ENCODE data around the gene TNRC18.

Gene TNRC18

GRCh38 chr7:5435291-5436002 is 11.8 kb upstream of the TNRC18 start:
- Histone ChIP-seq H3K9ac (ENCODE audit: low read depth, low read length) (no peak overlapping the region), H3K4me2 (ENCODE audit: low read length) (no peak overlapping the region), H3K4me3 (ENCODE audit: low read length) (no peak overlapping the region), H3K36me3 (ENCODE audit: insufficient read depth, low read length) (peaks cover 9% of the 10 kb centered on the region), H3K27me3 (ENCODE audit: control insufficient read depth, insufficient read depth, low read length) (no peaks in the 10 kb centered on the region), H3K9me3 (replicated peaks; ENCODE audit: low read length) (no peaks in the 10 kb centered on the region), H3K4me1 (ENCODE audit: control insufficient read depth, insufficient read depth, low read length) (no peaks in the 10 kb centered on the region)

DNA sequence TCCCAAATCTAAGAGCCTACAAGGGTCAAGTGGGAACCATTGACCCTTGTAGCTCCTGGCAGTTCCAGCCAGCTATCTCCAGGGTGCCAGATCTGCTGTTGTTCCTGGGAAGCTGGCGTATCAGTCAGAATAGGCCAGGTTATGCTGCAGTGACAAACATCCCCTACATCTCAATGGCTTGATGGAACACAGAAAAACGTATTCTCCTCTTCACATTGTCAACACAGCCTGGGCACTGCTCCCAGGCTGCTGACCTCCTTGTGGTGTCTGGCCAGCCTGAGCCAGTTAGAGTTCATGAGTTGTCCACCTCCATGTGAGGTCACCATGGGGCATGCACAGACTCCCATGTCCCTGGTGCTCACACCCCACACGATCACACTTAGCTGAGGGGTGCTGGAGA is 9.5 kb upstream of the TNRC18 start:
- H3K4me2 ChIP-seq (ENCODE audit: low read length): no peak overlapping the region
- no peak overlapping the region for H3K4me3 ChIP-seq (ENCODE audit: low read length)
- no peaks in the 10 kb centered on the region for H3K9me3 ChIP-seq (replicated peaks; ENCODE audit: low read length)
- H3K4me1 ChIP-seq (ENCODE audit: control insufficient read depth, insufficient read depth, low read length): peaks cover 21% of the 10 kb centered on the region
- H3K9ac ChIP-seq (ENCODE audit: low read depth, low read length): no peak overlapping the region
- H3K36me3 ChIP-seq (ENCODE audit: insufficient read depth, low read length): peaks cover 9% of the 10 kb centered on the region
- H3K27me3 ChIP-seq (ENCODE audit: control insufficient read depth, insufficient read depth, low read length): no peaks in the 10 kb centered on the region

- Histone ChIP-seq H3K4me3 (ENCODE audit: low read length) (no peak overlapping the region), H3K4me2 (ENCODE audit: low read length) (no peak overlapping the region), H3K9me3 (replicated peaks; ENCODE audit: low read length) (no peaks in the 10 kb centered on the region), H3K36me3 (ENCODE audit: insufficient read depth, low read length) (peaks cover 7% of the 10 kb centered on the region), H3K4me1 (ENCODE audit: control insufficient read depth, insufficient read depth, low read length) (peaks cover 23% of the 10 kb centered on the region), H3K27me3 (ENCODE audit: control insufficient read depth, insufficient read depth, low read length) (no peaks in the 10 kb centered on the region), H3K9ac (ENCODE audit: low read depth, low read length) (no peak overlapping the region)
These were observed 9.1 kb upstream of the TNRC18 start for GRCh38 chr7:5432691-5433090.

DNA sequence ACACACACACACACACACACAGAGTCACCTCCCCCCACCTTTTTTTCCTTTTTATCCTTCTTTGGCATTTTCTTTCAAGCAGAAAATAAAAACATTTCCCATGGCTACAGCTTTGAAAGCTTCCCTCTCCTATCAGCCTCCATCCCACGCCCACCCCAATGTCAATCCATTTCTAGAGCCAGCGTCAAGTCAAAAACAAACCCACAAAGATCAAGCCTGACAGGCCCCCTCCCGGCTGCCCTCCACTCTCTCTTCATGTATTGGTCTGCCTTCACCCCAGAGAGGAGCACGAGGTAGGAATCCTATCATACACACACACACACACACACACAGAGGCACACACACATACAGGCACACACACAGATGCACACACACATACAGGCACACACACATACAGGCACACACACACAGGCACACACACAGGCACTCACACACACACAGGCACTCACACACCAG is 8.0 kb upstream of the TNRC18 start:
- Histone ChIP-seq H3K4me2 (ENCODE audit: low read length) (no peak overlapping the region), H3K27me3 (ENCODE audit: control insufficient read depth, insufficient read depth, low read length) (no peaks in the 10 kb centered on the region), H3K4me1 (ENCODE audit: control insufficient read depth, insufficient read depth, low read length) (peaks cover 27% of the 10 kb centered on the region), H3K36me3 (ENCODE audit: insufficient read depth, low read length) (peaks cover 6% of the 10 kb centered on the region), H3K9ac (ENCODE audit: low read depth, low read length) (no peak overlapping the region), H3K4me3 (ENCODE audit: low read length) (no peak overlapping the region), H3K9me3 (replicated peaks; ENCODE audit: low read length) (no peaks in the 10 kb centered on the region)

GRCh38 chr7:5430612-5430947 is 6.9 kb upstream of the TNRC18 start:
- Histone ChIP-seq H3K36me3 (ENCODE audit: insufficient read depth, low read length) (peaks cover 6% of the 10 kb centered on the region), H3K27me3 (ENCODE audit: control insufficient read depth, insufficient read depth, low read length) (no peaks in the 10 kb centered on the region), H3K9ac (ENCODE audit: low read depth, low read length) (no peak overlapping the region), H3K4me1 (ENCODE audit: control insufficient read depth, insufficient read depth, low read length) (peaks cover 27% of the 10 kb centered on the region), H3K9me3 (replicated peaks; ENCODE audit: low read length) (no peaks in the 10 kb centered on the region), H3K4me2 (ENCODE audit: low read length) (no peak overlapping the region), H3K4me3 (ENCODE audit: low read length) (no peak overlapping the region)

DNA sequence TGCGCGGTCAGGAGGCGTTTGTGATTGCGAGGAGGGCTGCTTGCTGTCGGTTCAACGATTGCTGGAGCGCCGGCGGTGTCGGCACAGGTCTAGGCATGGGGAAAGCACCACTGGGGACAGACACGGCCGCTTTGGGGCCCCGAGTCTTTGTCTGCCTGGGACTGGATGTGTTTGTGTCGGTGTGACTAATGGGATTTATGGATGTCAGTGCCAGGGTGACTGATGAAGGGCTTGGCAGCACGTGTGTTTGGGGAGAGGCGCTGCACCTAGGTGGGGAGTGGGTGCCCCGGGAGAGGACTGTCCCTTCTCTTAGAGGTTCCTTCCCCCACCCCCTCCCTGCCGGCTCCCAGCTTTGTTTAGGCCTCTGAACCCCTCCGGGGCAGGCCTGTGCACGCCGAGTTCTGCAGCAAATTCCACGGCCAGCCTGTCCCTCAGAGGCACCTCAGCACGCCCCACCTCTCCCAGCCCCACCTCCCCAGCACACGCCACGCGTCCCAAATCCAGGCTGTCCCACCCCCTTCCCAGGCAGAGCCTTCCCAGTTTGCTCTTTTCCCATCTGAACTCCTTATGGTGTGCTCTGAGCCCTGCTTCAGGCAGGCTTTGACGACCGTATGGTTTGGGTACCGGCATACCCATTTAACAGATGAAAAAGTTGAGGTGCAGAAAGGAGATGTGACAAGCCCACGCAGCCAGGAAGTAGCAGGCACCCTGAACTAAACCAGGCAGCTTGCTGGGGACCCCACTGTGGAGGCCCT is 6.4 kb upstream of the TNRC18 start:
- H3K4me1 ChIP-seq (ENCODE audit: control insufficient read depth, insufficient read depth, low read length): peaks cover 27% of the 10 kb centered on the region
- H3K4me2 ChIP-seq (ENCODE audit: low read length): peak overlapping the region; percentile 99
- peak overlapping the region; percentile 100 for H3K9ac ChIP-seq (ENCODE audit: low read depth, low read length)
- H3K36me3 ChIP-seq (ENCODE audit: insufficient read depth, low read length): peaks cover 6% of the 10 kb centered on the region
- H3K4me3 ChIP-seq (ENCODE audit: low read length): peak overlapping the region; percentile 99
- H3K27me3 ChIP-seq (ENCODE audit: control insufficient read depth, insufficient read depth, low read length): no peaks in the 10 kb centered on the region
- no peaks in the 10 kb centered on the region for H3K9me3 ChIP-seq (replicated peaks; ENCODE audit: low read length)

GRCh38 chr7:5429253-5429856 is 5.7 kb upstream of the TNRC18 start:
- H3K4me1 ChIP-seq (ENCODE audit: control insufficient read depth, insufficient read depth, low read length): peaks cover 27% of the 10 kb centered on the region
- H3K4me3 ChIP-seq (ENCODE audit: low read length): peak overlapping the region; percentile 99
- H3K27me3 ChIP-seq (ENCODE audit: control insufficient read depth, insufficient read depth, low read length): no peaks in the 10 kb centered on the region
- peak overlapping the region; percentile 100 for H3K9ac ChIP-seq (ENCODE audit: low read depth, low read length)
- H3K36me3 ChIP-seq (ENCODE audit: insufficient read depth, low read length): peaks cover 6% of the 10 kb centered on the region
- no peaks in the 10 kb centered on the region for H3K9me3 ChIP-seq (replicated peaks; ENCODE audit: low read length)
- peak overlapping the region; percentile 99 for H3K4me2 ChIP-seq (ENCODE audit: low read length)

- H3K27me3 ChIP-seq (ENCODE audit: control insufficient read depth, insufficient read depth, low read length): no peaks in the 10 kb centered on the region
- peaks cover 27% of the 10 kb centered on the region for H3K4me1 ChIP-seq (ENCODE audit: control insufficient read depth, insufficient read depth, low read length)
- H3K4me2 ChIP-seq (ENCODE audit: low read length): peak overlapping the region; percentile 99
- H3K9ac ChIP-seq (ENCODE audit: low read depth, low read length): peak overlapping the region; percentile 100
- no peaks in the 10 kb centered on the region for H3K9me3 ChIP-seq (replicated peaks; ENCODE audit: low read length)
- peak overlapping the region; percentile 99 for H3K4me3 ChIP-seq (ENCODE audit: low read length)
- H3K36me3 ChIP-seq (ENCODE audit: insufficient read depth, low read length): peaks cover 6% of the 10 kb centered on the region
These were observed 5.0 kb upstream of the TNRC18 start for GRCh38 chr7:5428478-5429252.

GRCh38 chr7:5426226-5426475 is 2.5 kb upstream of the TNRC18 start:
- Histone ChIP-seq H3K4me2 (ENCODE audit: low read length) (peak overlapping the region; percentile 99), H3K9me3 (replicated peaks; ENCODE audit: low read length) (no peaks in the 10 kb centered on the region), H3K36me3 (ENCODE audit: insufficient read depth, low read length) (no peaks in the 10 kb centered on the region), H3K4me3 (ENCODE audit: low read length) (peak overlapping the region; percentile 99), H3K27me3 (ENCODE audit: control insufficient read depth, insufficient read depth, low read length) (no peaks in the 10 kb centered on the region), H3K9ac (ENCODE audit: low read depth, low read length) (peak overlapping the region; percentile 100), H3K4me1 (ENCODE audit: control insufficient read depth, insufficient read depth, low read length) (peaks cover 27% of the 10 kb centered on the region)

DNA sequence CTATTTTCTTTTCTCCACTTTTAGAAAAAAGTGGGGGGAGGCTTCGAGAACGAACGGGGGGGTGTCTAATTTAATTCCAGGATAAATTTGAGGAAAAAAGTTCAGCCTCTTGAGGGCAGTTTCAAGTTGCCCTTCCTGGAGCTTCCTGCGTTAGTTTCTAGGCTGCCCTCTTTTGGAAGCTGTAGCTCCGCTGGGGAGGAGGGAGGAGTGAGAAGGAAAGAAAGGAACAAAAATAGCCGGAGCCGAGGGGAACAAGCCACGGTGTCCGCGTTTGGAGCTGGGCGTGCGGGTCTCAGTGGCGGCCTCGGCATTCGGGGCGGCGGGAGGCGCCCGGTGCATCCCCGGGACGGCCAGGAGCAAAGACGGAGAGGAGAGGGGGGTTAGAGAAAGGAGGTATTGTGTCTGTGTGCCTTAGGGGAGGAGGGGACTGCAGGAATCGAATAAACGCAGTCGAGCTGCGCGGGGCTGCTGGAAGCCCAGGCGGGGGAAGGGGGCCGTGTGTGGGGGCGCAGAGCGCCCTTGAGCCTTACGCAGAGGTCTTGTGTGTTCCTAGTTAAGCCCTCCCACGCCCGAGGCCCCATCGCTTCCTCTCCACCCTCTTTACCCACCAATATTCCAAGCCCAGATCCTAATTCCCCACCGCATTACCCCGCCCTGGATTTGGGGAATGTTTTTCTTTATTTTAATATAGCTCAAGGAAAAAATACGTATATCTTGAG is 2.0 kb upstream of the TNRC18 start:
- no peaks in the 10 kb centered on the region for H3K9me3 ChIP-seq (replicated peaks; ENCODE audit: low read length)
- H3K4me1 ChIP-seq (ENCODE audit: control insufficient read depth, insufficient read depth, low read length): peaks cover 27% of the 10 kb centered on the region
- H3K4me3 ChIP-seq (ENCODE audit: low read length): peak overlapping the region; percentile 99
- peaks cover 2% of the 10 kb centered on the region for H3K36me3 ChIP-seq (ENCODE audit: insufficient read depth, low read length)
- H3K27me3 ChIP-seq (ENCODE audit: control insufficient read depth, insufficient read depth, low read length): no peaks in the 10 kb centered on the region
- peak overlapping the region; percentile 100 for H3K9ac ChIP-seq (ENCODE audit: low read depth, low read length)
- peak overlapping the region; percentile 99 for H3K4me2 ChIP-seq (ENCODE audit: low read length)

All from skeletal muscle satellite cell (primary cell).